HEK293T (cell line): ENCODE data around the gene MRPL41.
"Not testable (repeated sequence)": the region's sequence is repeated elsewhere in the genome, so short reads cannot be mapped to it uniquely, and the experiment has no call there.

Experiments used
- CTBP1 ChIP-seq: fragments of 450-650 bp; IDR thresholded peaks from 2 replicates; pipeline ENCODE4 v1.6.1; 2016; ENCODE audit warnings: borderline replicate concordance
- PKNOX1 ChIP-seq: fragments of 450-650 bp; IDR thresholded peaks from 2 replicates; pipeline ENCODE4 v1.6.1; 2016
- TARDBP ChIP-seq: fragments of 450-650 bp; IDR thresholded peaks from 2 replicates; pipeline ENCODE4 v1.6.1; 2016

GRCh38 chr9:137553654-137554053, 2.0 kb downstream of the MRPL41 start:
- TF ChIP-seq CTBP1, TARDBP, PKNOX1: not testable (repeated sequence)
